Testis (tissue), 3 donors: Measurements from ENCODE around the gene TRIM8. TPM values are rescaled to one million over a fixed set of nuclear protein-coding genes. Genes with fewer than 3 reads are reported as not detected.

ENCODE experiments used
- DNase-seq: peaks from one replicate; pipeline ENCODE4 v3.0.0-alpha.2; 2019
- H3K27ac ChIP-seq, 2 donors: fragments of 200-600 bp; sonication (generic); one replicate each; pipeline ENCODE4 v1.5.1; 2019
- H3K27me3 ChIP-seq: fragments of 200-600 bp; sonication (generic); one replicate; pipeline ENCODE4 v1.5.1; 2019
- H3K36me3 ChIP-seq: fragments of 200-600 bp; sonication (generic); one replicate; pipeline ENCODE4 v1.5.1; 2017; ENCODE audit warnings: low read depth; ENCODE audit errors: missing control alignments
- H3K4me1 ChIP-seq: fragments of 200-600 bp; sonication (generic); one replicate; pipeline ENCODE4 v1.5.1; 2019
- H3K4me3 ChIP-seq, 2 donors: fragments of 200-600 bp; sonication (generic); one replicate each; pipeline ENCODE4 v1.5.1; 2017 to 2019
- H3K9me3 ChIP-seq: fragments of 200-600 bp; sonication (generic); one replicate; pipeline ENCODE4 v1.5.1; 2017
- POLR2A ChIP-seq: fragments of 450-650 bp; IDR thresholded peaks from one replicate; pipeline ENCODE4 v1.6.1; 2017; ENCODE audit warnings: antibody characterized with exemption, mild to moderate bottlenecking, moderate library complexity
- WGBS, 2 donors: methylation state at CpG; one replicate each; pipeline ENCODE4 v1.1.5; 2018; 5-methylcytosine and 5-hydroxymethylcytosine counted together
- intact Hi-C: fragments of 100-400 bp; cut with DNase I; formaldehyde crosslinking; loops from one replicate; pipeline ENCODE4 v1.15.1; 2023; ENCODE audit warnings: low total_unique reads
- polyA plus RNA-seq: library from polyadenylated mRNA; stranded (reverse); fragments of 350-450 nt; fragmentation: Illumina TruSeq; extraction: RNeasy Lipid Tissue Mini Kit (QIAGEN cat#74804); gene quantifications from one replicate; pipeline ENCODE4 v1.2.3, GENCODE V29; 2014; ENCODE audit warnings: low read depth, low replicate concordance; ENCODE audit not compliant: insufficient read depth
- total RNA-seq, 2 donors: library from RNA; depleted of rRNA; stranded (reverse); fragments of >200 nt; gene quantifications; one replicate each; pipeline ENCODE4 v1.2.3, GENCODE V29; 2016
- TF ChIP-seq, protein P1 (sequence below), 3 experiments: fragments of 450-650 bp in 2 of 3; fragments of 200-600 bp in 1 of 3; sonication (generic) in 1 of 3; IDR thresholded peaks; one replicate each; pipeline ENCODE4 v1.5.1; 2016 to 2019; ENCODE audit warnings: antibody characterized with exemption in 3 of 3, mild to moderate bottlenecking in 2 of 3, moderate library complexity in 1 of 3

Gene TRIM8
- total and polyA plus RNA-seq, 3 donors from 2014 or later, result 69.8 to 170 (median 114) TPM

DNA sequence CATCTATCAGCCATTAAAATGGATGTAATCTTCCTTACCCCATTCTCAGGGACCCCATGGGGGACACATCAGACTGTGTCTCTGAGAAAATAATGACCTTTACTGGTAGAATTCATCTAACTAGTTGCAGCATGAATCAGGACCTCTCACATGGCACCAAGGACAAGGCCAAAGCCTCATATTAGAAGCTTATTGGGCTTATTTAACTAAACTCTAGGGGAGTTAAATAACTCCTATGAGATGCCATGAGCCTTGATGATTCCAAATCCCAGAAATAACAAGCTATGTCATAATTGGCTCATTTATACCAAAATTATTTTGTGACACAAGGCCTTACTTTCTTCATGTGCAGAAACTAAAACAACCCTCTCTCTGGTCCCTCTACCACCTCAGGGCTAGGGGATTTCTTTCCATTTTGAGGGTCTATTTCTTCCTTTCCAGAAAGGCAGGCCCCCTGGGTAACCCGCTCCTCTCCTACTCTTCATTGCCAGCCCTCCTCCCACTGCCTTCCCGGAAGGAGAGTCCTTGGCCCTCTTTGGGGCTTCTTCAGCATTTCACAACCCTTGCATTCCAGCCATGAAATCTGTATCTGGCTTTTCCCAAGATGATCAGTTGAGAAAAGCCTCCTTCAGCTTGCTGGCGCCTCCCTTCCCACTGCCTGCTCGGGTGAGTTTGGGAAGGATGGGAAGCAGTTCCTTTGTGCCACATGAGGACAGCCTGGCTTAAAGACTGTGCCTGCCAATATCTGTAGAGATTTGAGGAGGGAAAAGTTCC is 41.8 kb upstream of the TRIM8 start:
- WGBS, 2 donors, result 57 to 73% methylated on average over 4 of the region's 4 CpGs
- TF ChIP-seq, protein P1, sequence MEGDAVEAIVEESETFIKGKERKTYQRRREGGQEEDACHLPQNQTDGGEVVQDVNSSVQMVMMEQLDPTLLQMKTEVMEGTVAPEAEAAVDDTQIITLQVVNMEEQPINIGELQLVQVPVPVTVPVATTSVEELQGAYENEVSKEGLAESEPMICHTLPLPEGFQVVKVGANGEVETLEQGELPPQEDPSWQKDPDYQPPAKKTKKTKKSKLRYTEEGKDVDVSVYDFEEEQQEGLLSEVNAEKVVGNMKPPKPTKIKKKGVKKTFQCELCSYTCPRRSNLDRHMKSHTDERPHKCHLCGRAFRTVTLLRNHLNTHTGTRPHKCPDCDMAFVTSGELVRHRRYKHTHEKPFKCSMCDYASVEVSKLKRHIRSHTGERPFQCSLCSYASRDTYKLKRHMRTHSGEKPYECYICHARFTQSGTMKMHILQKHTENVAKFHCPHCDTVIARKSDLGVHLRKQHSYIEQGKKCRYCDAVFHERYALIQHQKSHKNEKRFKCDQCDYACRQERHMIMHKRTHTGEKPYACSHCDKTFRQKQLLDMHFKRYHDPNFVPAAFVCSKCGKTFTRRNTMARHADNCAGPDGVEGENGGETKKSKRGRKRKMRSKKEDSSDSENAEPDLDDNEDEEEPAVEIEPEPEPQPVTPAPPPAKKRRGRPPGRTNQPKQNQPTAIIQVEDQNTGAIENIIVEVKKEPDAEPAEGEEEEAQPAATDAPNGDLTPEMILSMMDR (IDR thresholded peaks at IDR 0.05), result no peak
- no peak for TF ChIP-seq POLR2A
- Histone ChIP-seq H3K27me3 (no peaks in the 10 kb centered on the region), H3K4me3 (no peak overlapping the region), H3K4me1 (peaks cover 28% of the 10 kb centered on the region), H3K9me3 (no peaks in the 10 kb centered on the region), H3K36me3 (no peaks in the 10 kb centered on the region), H3K27ac (peak overlapping the region; percentile 19 to 59)
- intact Hi-C loops, result no loop called here
- peak; percentile 51 for DNase-seq

DNA sequence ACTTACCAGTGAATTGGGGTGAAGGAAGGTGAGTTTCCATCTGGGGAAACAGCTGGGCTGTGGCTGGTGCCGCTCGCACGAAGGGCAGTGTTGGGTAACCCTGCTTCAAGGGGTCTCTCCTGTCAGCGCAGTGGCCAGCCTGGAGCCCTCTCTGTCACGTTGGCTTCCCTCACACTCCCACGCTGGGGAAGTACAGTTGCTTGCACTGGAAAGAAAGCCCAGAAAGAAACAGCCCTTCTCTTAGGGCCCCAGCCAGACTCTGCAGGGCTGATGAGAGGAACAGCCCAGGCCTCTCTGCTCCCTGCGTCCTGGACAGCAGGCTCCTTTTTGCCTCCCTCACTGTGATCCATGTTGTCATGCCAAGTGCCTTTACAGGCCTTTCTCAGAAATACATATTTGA is 40.3 kb upstream of the TRIM8 start:
- intact Hi-C loops, result no loop called here
- H3K27ac ChIP-seq, result peak overlapping the region in 1 of 2 donors; percentile 39
- peaks cover 23% of the 10 kb centered on the region for H3K4me1 ChIP-seq
- H3K27me3 ChIP-seq, result no peaks in the 10 kb centered on the region
- no peak for TF ChIP-seq POLR2A
- TF ChIP-seq, protein P1 (IDR thresholded peaks at IDR 0.05), result no peak
- WGBS, 2 donors, result 40 to 44% methylated on average over 6 to 7 of the region's 7 CpGs
- no peak overlapping the region for H3K4me3 ChIP-seq
- no peak for DNase-seq
- H3K36me3 ChIP-seq, result no peaks in the 10 kb centered on the region
- no peaks in the 10 kb centered on the region for H3K9me3 ChIP-seq

DNA sequence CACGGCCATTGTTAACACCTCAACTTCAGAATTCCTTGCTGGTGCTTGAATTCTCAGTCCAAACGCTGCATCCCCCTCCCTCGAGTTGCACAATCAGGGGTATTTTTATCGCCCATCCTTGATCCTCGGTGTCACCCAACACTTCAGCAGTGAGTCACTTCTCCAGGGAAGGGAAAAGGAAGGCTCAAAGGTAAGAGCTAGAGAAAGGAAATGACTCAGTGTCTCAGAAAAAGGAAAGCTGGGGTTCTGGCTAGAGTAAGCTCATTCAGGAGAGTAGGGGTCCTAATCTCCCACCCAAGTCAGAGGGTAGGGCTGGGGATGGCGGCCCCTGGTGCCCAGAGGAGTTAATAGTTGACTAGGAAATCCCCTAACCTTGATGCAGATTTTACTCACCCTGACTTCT is 39.8 kb upstream of the TRIM8 start:
- Histone ChIP-seq H3K4me3 (no peak overlapping the region), H3K27me3 (no peaks in the 10 kb centered on the region), H3K36me3 (no peaks in the 10 kb centered on the region), H3K9me3 (no peaks in the 10 kb centered on the region), H3K4me1 (peaks cover 20% of the 10 kb centered on the region), H3K27ac (peak overlapping the region in 1 of 2 donors; percentile 39)
- intact Hi-C loops, result no loop called here
- TF ChIP-seq POLR2A, result no peak
- TF ChIP-seq, protein P1 (IDR thresholded peaks at IDR 0.05), result no peak
- WGBS, 2 donors, result 51 to 72% methylated on average over 6 of the region's 6 CpGs
- no peak for DNase-seq

DNA sequence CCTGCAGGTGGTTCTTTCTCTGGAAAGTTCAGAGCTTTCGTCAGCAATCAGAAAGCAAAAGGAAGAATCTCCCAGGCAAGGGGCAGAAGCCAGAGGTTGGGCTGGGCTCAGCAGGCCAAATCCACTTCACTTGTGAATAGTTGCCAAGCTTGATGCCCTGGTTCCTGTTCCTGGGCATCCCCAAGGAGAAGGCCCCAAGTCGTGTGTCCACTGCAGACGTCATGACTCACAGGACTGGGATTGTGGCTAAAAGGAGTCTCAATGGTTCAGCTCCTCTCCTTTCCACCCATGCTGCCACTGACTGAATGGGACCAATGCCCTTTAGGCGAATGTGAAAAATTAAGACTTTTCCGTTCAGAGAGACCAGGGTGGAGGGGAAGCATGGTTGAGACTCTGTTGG is 38.6 kb upstream of the TRIM8 start:
- intact Hi-C loops, result no loop called here
- Histone ChIP-seq H3K9me3 (no peaks in the 10 kb centered on the region), H3K36me3 (no peaks in the 10 kb centered on the region), H3K27me3 (no peaks in the 10 kb centered on the region), H3K27ac (no peak overlapping the region), H3K4me3 (no peak overlapping the region), H3K4me1 (peaks cover 9% of the 10 kb centered on the region)
- WGBS, 2 donors, result 82 to 92% methylated on average over 4 to 5 of the region's 5 CpGs
- no peak for DNase-seq
- TF ChIP-seq, protein P1 (IDR thresholded peaks at IDR 0.05), result no peak
- TF ChIP-seq POLR2A, result no peak

DNA sequence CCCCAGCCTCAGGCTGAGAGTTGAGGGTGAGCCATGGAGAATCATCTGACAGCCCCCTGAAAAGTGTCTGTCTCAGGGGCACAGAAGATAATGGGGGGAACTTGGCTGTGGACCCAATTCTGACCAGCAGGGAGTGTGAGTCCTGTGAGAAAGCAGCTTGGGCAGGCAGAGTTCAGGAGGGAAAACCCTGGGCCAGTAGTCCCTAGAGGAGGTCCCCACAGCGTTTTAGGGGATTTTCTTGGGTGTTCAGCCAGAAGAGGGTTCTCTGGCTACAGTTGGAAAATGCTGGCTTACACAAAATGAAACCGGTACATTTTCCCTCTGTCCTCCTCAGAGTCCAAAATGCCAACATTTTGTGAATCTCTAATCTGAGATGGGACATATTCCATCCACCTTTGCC is 35.8 kb upstream of the TRIM8 start:
- peaks cover 11% of the 10 kb centered on the region for H3K4me1 ChIP-seq
- H3K4me3 ChIP-seq, result no peak overlapping the region
- no peak overlapping the region for H3K27ac ChIP-seq

More for the DNA sequence above, 35.8 kb upstream of the TRIM8 start:
- TF ChIP-seq POLR2A, result no peak
- TF ChIP-seq, protein P1 (IDR thresholded peaks at IDR 0.05), result no peak
- Histone ChIP-seq H3K27me3 (no peaks in the 10 kb centered on the region), H3K36me3 (no peaks in the 10 kb centered on the region), H3K9me3 (no peaks in the 10 kb centered on the region)
- intact Hi-C loops, result no loop called here
- WGBS, 2 donors, result 74 to 88% methylated on average over 2 of the region's 2 CpGs
- no peak for DNase-seq
